DMS153 treated with DMSO at 0.1 percent for 48 hours (cell line): ENCODE measurements around the gene HOPX.
"Not testable (repeated sequence)": the region's sequence is repeated elsewhere in the genome, so short reads cannot be mapped to it uniquely, and the experiment has no call there.

Source experiments
- DNase-seq: peaks from one replicate; lab custom pipeline; 2025; ENCODE audit not compliant: unreplicated experiment; lab: John Stamatoyannopoulos, UW

The HOPX gene, protein sequence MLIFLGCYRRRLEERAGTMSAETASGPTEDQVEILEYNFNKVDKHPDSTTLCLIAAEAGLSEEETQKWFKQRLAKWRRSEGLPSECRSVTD

DNA sequence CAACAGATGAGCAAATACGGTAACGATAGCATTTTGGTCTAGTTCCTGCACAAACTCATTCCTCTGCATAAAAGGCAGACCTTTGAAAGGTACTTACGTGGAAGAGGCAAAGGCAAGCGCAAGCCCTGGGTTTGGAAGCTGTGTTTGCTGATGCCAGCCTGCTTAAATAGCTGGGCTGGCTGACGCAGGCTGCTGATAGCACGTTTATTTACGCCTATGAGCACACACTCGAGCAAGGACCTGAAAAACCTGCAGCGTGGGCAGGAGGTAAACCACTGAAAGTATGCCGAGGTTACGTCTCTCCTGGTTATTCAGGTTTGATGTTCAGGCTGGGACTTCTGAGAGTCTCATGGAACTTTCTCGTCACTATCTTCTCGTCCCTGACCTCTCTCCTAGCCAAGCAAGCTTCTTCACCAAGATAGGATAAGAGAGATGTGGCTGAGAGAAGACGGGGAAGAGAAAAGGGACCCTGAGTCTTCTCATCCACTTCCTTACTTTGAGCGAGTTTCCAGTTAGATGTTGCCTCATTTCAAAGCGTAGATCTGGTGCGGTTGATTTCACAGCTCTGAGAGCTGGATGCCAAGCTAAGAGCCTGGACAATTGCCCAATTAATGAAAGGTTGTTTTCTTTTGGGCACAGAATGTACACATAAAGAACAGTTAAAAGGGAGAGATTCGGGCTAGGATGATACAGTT lies at the start of gene HOPX:
Gene HOPX (minus strand): TSS at position 139 of the 695 bp plus-strand sequence. CDS start 23,480 bp downstream, outside the sequence.
- DNase-seq: no peak

DNA sequence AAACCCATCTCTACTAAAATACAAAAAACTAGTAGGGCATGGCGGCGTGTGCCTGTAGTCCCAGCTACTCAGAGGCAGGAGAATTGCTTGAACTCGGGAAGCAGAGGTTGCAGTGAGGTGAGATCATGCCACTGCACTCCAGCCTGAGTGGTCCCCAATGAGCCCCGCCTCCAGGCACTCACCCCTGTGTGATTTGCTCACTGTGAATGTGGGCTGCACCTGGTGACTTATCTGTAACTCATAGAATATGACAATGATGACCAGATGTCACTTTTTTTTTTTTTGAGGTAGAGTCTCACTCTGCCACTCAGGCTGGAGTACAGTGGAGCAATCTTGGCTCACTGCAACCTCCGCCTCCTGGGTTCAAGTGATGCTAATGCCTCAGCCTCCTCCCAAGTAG lies 49.0 kb upstream of the HOPX start:
- DNase-seq: no peak

DNA sequence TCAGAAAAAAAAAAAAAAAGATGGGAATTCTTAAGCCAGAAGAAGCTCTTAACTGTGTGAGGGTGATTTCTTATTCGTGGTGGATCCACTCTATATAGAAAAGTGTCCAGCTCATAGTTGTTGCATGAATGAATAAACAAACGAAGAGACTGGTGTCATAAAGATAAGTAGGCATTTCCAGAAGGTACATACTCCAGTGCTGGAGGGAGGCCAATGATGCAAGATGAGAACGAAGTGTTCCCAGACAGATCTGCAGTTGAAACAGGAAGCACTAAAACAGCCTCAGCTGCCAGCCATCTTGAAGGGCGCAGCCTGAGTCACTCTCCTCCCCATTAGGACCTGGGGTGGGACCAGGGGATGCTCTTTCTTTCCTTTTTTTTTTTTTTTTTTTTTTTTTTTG lies 47.4 kb upstream of the HOPX start:
- peak; percentile 77 for DNase-seq

DNA sequence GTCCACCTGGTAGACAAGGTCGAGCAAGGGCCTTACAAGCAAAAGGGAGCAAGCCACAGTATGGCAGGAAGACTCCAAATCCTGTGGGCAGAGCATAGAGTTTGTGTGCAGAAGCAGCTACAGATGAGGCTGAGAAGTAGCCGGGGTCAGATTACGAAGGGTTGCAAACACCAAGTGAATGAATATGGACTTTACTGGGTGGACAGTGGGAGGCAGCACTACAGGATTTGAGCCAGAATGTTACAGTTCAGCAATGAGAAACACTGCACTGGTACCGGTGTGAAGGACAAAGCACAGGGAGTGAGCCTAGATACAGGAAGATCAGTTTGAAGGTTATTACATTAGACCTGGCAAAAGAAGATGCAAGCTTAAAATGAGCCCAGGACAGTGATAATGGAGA lies 46.1 kb upstream of the HOPX start:
- no peak for DNase-seq

DNA sequence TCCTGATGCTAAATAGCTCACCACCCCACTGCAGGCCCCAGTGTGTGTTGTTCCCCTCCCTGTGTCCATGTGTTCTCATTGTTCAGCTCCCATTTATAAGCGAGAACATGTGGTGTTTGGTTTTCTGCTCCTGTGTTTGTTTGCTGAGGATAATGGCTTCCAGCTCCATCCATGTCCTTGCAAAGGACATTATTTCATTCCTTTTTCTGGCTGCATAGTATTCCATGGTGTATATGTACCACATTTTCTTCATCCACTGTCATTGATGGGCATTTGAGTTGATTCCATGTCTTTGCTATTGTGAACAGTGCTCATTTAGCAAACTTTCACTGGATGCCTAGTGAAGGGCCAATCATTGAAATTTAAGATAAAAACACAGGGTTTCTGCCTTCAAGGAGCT lies 45.5 kb upstream of the HOPX start:
- DNase-seq: not testable (repeated sequence)

DNA sequence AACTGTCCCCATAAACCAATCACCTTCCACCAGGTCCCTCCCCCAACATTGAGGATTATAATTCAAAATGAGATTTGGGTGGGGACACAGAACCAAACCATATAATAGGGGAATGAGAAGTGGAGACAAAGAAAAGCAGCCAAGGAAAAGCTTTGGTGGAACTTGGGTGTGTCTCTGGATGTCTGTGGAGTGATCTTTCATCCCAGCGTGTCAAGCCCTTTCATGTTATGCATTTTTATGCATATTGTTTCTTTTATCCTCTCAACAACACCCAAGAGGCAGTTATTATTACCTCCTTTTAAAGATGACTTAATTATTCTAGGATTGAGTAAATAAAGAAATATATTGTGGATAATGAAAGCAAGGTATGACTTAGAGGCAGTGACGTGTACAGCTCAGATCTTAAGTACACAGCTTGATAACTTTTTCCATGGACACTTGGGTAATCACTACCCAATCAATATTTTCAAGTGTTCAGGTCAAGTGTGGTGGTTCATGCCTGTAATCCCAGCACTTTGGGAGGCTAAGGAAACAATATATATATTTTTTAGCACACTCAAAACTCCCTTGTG lies 42.6 kb upstream of the HOPX start:
- no peak for DNase-seq

DNA sequence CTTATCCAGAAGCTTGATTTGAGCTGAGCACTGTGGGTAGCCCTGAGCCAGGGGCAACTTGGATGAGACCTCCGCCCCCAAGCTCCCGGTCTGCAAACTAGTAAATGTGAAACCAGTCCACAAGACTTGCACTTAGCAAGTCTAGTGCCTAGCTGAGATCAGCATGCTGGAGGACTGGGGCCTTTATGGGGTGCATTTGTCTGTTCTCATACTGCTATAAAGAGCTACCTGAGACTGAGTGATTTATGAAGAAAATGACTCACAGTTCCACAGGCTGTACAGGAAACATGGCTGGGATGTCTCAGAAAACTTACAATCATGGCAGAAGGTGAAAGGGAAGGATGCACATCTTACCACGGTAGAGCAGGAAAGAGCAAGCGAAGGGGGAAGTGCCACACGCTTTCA lies 42.1 kb upstream of the HOPX start:
- no peak for DNase-seq

DNA sequence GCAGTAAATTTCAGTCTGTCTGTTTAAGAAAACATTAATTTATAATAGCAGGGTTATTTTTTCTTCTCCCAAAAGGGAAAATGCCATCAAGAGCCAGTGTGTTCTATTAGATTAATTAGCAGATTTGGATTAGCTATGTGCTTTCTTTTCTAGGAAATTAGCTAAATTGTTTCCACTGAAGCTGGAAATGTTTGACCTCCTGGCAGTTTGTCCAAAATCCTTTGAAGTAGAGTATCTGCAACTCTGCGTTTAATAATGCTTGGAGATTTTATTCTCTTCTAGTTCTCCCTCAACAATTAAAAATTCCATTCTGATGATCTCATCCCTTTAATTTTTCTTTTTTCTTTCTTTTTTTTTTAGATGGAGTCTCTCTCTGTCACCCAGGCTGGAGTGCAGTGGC lies 27.1 kb upstream of the HOPX start:
- DNase-seq: no peak

DNA sequence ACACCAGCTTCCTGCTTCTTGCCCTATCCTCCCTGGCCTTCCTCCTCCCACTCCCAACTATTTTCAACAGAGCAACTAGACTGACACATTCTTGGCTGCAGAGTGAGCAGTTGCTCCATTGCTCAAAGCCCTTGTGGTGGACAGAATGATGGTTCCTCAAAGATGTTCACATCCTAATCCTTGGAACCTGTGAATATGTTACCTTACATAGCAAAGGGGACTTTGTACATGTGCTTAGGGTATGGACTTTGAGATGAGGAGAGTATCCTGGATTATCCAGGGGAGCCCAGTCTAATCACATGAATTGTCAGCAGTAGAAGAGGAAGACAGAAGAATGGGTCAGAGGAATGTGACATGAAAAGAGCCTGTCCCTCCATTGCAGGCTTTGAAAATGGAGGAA lies 24.9 kb upstream of the HOPX start:
- no peak for DNase-seq

DNA sequence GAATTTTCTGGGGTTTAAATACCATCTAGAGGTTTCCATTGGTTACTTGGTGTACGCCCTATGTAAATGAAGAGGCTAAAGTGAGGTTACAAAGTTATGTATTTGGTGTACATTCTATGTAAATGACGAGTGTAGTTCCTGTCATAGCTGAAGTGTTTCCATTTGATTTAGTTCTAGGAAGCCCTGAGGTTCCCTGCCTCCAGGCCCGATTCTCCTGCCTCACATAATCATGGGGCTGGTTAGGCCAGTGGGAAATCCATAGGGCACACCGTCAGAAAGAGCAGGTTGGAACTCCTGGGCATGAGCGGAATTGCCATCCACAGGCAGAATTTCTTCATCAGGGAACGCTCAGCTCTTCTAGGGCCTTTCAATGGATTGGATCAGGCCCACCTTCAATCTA lies 24.2 kb upstream of the HOPX start:
- no peak for DNase-seq

DNA sequence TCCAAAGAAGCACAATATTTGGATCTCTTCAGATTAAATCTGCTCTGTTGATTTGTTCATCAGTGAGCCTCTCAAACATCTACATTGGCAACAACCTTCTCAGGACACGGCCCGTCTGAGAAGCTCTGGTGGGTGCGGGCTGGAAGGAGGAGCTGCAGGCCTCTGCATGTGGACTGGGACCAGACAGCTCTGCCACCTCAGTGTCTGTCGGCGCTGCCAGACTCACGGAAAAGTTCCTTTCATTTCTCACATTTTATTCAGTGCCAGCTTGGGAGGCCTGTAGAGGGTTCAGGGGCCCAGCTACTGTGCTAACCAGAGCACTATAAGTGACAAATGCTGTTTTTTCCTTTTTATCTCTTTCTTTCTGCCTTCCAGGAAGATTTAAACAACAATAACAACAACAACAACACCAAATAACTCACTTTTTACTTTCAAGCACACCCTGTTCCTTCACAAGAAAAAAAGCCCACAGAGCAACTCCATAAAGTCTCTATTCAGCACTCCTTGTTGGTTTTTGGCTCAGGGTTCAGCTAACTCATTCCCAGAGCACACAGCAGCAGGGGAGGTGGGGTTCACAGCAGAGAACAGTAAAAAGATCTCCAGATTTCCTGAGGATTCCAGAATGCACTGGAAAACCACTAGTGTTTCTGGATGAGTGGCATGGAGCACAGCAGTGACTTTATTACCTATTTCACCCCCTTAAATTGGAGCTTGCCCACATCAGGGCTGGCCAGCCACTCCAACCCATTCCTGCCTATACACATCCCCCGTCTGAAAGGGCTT lies 23.2 kb upstream of the HOPX start:
- DNase-seq: no peak

DNA sequence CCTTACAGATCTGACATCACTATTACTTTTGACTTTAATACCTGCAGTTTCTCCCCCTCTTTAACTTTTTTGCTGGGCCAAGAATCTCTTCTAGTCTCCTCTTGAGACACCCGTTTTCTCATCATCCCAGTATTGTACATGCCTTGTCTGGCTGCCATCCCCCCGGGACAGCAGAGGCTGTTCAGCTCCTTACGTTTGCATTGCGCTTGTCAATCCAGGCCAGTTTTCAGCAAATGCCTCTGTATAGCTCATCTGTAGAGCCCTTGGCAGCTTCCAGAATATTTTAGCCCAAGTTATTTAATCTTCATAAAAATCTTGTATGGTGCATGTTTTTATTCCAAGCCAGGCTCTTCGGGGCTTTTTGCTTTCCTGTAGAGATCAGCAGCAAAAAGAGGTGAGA lies 22.3 kb upstream of the HOPX start:
- DNase-seq: no peak

DNA sequence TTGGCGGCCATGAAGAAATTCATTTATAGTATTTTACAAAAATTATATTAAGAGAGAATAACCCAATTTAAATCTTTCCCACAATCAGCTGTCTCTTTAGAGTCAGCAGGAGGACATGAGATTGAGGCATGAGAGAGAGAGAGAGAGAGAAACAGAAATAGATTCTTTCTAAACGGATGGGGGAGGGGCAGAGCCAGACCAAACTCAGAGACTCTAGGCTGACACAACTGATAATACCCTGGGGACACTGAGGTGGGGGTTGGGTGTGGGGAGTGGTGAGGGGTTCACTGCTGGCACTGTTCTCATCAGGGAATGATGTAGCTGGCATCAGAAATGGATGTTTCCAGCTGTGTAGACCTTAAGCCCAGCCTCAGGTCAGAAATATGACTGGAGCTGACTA lies 20.5 kb upstream of the HOPX start:
- no peak for DNase-seq

DNA sequence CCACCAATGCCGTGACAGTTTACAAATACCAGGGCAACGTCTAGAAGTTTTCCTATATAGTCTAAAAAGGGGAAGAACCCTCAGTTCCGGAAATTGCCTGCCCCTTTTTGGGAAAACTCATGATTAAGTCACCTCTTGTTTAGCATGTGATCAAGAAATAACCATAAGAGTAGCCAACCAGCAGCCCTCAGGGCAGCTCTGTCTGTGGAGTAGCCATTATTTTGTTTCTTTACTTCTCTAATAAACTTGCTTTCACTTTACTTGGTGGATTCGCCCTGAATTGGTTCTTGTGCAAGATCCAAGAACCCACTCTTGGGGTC lies 20.0 kb upstream of the HOPX start:
- DNase-seq: no peak

DNA sequence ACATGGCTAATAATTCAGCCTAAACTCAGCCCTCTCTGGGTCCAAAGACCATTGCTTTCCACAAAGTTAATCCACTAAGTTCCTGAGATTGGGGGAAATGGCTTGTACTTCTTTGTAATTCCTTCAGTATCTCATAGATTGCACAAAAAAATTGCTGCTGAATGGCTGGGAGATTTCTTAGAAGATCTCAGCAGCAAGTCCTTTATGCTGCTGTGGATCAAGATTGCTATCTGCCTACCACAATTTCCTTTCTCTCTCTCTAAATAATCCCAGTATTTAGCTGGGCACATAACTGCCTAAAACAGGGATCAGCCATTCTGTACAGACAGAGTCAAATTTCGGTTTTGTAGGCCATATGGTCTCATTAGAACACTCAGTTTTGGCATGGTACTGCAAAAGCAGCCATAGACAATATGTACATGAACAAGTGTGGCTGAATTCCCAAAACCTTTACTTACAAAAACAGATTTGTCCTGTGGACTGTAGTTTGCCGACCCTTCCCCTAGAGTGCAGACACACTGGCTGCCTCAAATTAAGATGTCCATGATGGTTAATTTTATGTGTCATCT lies 18.5 kb upstream of the HOPX start:
- DNase-seq: no peak

DNA sequence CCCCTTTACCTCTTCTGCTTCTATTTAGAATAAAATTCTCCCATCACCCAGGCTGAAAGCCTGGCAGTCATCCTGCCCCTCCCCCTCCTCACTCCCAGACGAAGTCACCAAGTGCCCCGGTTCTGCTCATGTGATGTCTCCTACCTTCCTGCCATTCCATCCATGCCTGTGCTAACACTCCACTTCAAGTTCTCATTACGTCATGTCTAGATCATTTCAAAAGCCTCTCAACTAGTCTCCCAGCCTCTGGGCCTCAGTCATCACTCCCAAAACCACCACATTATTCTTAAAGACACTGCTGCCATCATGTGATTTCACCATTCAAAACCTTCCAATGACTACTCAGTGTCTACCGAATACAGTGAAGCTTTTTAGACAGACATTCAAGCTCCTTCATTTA lies 17.2 kb upstream of the HOPX start:
- DNase-seq: no peak

DNA sequence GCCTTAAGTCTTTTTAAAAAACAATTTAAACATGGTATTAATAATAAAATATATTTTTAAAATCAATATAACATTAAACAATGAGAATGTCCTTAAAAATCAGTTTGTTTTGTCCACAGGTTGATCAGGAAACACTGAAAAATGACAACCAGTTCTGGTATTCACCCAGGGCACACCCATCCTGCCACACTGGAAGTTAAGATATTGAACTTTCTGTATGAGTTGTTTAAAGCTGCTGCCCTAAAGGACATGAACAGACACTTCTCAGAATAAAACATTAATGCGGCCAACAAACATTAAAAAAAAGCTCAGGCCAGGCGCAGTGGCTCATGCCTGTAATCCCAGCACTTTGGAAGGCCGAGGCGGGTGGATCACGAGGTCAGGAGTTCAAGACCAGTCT lies 15.0 kb upstream of the HOPX start:
- DNase-seq: no peak

DNA sequence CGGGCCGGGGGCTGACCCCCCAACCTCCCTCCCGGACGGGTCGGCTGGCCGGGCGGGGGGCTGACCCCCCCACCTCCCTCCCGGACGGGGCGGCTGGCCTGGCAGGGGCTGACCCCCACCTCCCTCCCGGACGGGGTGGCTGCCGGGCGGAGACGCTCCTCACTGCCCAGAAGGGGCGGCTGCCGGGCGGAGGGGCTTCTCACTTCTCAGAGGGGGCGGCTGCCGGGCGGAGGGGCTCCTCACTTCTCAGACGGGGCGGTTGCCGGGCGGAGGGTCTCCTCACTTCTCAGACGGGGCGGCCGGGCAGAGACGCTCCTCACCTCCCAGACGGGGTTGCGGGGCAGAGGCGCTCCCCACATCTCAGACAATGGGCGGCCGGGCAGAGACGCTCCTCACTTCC lies 12.4 kb upstream of the HOPX start:
- DNase-seq: not testable (repeated sequence)

DNA sequence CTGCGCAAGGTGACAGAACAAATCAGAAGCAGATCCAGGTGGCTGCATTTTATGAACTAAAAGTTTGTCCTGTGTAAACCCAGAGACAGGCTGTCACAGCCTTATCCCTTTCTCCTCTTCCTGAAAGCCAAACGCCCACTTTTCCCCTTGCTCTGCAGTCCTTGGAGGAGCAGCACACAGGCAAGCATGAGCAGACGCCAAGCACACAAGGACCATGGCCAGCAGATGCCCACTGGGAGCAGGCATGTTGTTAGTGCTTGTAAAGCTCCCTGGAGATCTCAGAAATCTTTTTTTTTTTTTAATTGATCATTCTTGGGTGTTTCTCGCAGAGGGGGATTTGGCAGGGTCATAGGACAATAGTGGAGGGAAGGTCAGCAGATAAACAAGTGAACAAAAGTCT lies 11.5 kb upstream of the HOPX start:
- DNase-seq: no peak

DNA sequence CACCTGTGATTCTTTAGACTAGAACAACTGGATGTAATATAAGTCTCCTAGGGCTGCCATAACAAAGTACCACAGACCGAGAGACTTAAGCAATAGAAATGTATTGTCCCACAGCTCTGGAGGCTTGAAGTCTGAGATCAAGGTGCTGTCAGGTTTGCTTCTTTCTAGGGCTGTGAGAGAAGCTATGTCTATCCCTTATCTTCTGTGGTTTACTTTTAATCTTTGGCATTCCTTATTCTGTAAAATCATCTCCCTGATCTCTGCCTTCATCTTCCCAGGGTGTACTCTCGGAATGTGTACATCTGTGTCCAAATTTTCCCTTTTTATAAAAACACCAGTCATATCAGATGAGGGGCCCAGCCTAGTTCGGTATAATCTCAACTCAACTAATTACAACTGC lies 10.3 kb upstream of the HOPX start:
- DNase-seq: no peak

DNA sequence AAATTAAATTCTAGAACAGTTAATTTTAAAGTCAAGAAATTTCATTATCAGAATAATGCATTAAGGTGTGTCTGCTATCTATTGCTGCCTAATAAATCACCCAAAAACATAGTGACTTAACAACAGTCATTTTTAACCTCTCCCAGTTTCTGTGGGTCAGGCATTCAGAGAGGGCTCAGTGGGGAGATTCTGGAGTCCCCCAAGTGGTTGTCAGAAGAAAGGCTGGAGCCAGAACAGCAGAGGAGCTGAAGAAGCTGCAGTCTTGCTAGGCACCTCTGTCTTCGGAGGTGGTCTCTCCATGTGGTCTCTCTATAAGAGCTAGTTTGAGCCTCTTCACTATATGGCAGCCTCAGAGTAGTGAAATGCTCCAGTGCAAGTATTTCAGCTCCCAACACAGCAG lies 9.3 kb upstream of the HOPX start:
- no peak for DNase-seq
